Measurements from ENCODE around the gene MARCHF9. TPM values are rescaled to one million over a fixed set of nuclear protein-coding genes. Genes with fewer than 3 reads are reported as not detected.

The MARCHF9 gene
- total RNA-seq, 2 experiments from 2014 or later = 10.4 to 10.8 TPM

DNA sequence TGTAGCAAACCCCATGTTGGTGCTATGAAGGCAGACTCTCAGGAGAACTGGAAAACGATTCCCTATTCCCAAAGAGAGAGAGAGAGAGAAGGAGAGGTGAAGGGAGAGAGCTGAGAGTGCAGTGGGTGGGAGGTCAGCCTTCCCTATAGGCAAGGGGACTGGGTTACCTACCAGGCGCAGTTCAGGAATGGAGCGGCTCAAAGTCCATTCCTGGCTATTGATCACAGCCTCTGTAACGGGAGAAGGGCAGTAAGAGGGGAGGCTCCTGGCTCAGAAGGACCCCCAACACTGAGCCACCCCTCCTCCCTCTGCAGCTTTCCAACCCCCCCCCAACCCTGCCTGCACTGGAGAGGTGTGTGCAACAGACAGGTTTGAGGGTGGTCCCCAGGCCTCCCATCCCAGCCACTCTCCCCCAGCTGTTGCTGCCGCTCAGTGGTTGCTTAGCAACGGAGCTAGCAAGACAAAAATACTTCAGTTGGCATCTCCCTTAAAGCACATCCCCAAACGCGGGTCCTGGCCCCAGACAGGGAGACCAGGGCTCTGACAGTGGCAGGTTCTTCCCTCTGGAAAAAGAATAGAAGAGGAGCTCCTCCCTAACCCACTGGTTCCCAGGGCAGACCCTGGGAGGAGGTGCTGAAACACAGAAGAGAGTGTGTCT is 19.6 kb upstream of the MARCHF9 start:
- H3K4me1 Mint-ChIP-seq (ENCODE audit: low read depth) = peaks cover 19% of the 10 kb centered on the region

DNA sequence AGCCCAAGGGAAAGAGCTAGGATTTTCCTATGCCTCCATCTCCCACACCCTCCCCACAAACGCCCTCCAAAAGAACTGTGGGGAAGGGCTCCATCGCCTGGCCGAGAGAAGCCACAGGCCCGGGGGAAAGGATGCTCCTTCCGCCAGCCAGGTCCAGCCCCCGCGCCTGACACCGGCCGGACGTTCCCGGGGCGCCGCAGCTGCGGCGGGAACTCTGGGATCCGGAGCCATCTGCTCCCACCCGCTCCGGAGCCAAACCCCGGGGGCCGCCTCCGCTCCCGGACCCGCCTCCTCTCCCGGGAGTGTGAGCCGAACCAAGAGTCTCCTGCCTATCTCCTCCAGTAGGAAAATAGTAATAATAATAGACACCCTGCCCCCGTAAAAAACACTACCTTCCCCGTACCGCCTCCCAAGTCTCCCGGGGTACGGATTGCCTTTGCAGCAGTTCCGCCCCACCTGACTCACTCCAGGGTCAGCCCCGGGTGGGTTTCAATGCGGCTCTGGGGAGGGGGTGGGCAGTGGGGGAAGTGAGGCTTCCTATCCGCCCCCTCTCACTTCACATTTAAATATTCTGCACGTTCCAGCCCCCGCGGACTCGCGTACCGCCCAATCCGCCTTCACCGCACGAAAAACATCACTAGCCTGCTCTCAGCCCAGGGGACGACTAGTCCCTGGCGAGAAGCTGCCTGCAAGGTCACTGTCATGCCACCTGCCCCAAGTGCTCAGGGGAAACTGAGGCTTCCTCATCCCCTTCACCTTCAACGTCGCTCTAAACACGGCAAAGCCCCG is 18.8 kb upstream of the MARCHF9 start:
- CTCF ChIA-PET = interaction anchor here (0.9 kb wide), 1 partner anchor 10 kb away, joined by 4 read pairs; no protein-coding TSS in a partner anchor
- H3K4me3 Mint-ChIP-seq = no peak overlapping the region

More for the DNA sequence above, 19.6 kb upstream of the MARCHF9 start:
- Mint-ChIP-seq H3K27me3 (ENCODE audit: low read depth) (no peaks in the 10 kb centered on the region), H3K4me3 (no peak overlapping the region), H3K9me3 (no peaks in the 10 kb centered on the region), H3K27ac (no peak overlapping the region), H3K36me3 (ENCODE audit: low read depth) (peaks cover 23% of the 10 kb centered on the region)
- CTCF ChIA-PET = interaction anchor here (0.7 kb wide), 1 partner anchor 168 kb away, joined by 3 read pairs; no protein-coding TSS in a partner anchor
- DNase-seq = no peak
- intact Hi-C loops (cut with micrococcal nuclease) = no loop called here

DNA sequence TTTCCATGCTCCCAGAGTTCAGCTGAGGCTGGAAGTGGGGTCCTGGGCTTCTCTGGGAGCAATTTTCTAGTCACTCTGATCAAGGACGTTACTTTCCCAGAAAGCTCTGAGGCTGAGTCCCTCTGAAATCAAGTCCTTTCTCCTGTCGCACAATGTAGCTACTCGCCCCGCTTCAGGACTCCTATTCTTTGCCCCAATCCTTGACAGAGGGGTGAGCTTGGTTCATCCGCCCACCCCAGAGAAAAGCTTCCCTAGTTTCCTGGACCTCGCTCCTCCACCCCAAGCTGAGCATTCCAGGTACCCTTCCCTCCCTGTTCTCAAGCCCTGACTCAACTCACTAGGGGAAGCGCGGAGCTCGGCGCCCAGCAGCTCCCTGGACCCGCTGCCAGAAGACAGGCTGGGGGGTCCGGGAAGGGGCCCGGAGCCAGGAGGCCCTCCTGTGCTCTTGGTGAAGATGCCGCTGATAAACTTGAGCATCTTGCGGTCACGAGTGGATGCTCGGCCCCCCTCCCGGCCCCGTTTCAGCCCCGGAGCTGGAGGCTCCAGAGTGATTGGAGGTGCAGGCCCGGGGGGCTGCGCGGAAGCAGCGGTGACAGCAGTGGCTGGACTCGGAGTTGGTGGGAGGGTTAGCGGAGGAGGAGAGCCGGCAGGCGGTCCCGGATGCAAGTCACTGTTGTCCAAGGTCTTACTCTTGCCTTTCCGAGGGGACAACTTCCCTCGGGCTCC is 18.0 kb upstream of the MARCHF9 start:
- H3K36me3 Mint-ChIP-seq (ENCODE audit: low read depth) = peaks cover 16% of the 10 kb centered on the region
- no peak overlapping the region for H3K27ac Mint-ChIP-seq
- H3K9me3 Mint-ChIP-seq = no peaks in the 10 kb centered on the region
- CTCF ChIA-PET = interaction anchor here (0.9 kb wide), 1 partner anchor 10 kb away, joined by 4 read pairs; no protein-coding TSS in a partner anchor
- intact Hi-C loops (cut with micrococcal nuclease) = no loop called here
- no peak for DNase-seq
- no peaks in the 10 kb centered on the region for H3K27me3 Mint-ChIP-seq (ENCODE audit: low read depth)
- no peak overlapping the region for H3K4me3 Mint-ChIP-seq
- peaks cover 25% of the 10 kb centered on the region for H3K4me1 Mint-ChIP-seq (ENCODE audit: low read depth)

More for the DNA sequence above, 18.8 kb upstream of the MARCHF9 start:
- no peak overlapping the region for H3K27ac Mint-ChIP-seq
- intact Hi-C loops (cut with micrococcal nuclease) = no loop called here
- H3K27me3 Mint-ChIP-seq (ENCODE audit: low read depth) = no peaks in the 10 kb centered on the region
- DNase-seq = no peak
- peaks cover 25% of the 10 kb centered on the region for H3K4me1 Mint-ChIP-seq (ENCODE audit: low read depth)
- no peaks in the 10 kb centered on the region for H3K9me3 Mint-ChIP-seq
- peaks cover 22% of the 10 kb centered on the region for H3K36me3 Mint-ChIP-seq (ENCODE audit: low read depth)

DNA sequence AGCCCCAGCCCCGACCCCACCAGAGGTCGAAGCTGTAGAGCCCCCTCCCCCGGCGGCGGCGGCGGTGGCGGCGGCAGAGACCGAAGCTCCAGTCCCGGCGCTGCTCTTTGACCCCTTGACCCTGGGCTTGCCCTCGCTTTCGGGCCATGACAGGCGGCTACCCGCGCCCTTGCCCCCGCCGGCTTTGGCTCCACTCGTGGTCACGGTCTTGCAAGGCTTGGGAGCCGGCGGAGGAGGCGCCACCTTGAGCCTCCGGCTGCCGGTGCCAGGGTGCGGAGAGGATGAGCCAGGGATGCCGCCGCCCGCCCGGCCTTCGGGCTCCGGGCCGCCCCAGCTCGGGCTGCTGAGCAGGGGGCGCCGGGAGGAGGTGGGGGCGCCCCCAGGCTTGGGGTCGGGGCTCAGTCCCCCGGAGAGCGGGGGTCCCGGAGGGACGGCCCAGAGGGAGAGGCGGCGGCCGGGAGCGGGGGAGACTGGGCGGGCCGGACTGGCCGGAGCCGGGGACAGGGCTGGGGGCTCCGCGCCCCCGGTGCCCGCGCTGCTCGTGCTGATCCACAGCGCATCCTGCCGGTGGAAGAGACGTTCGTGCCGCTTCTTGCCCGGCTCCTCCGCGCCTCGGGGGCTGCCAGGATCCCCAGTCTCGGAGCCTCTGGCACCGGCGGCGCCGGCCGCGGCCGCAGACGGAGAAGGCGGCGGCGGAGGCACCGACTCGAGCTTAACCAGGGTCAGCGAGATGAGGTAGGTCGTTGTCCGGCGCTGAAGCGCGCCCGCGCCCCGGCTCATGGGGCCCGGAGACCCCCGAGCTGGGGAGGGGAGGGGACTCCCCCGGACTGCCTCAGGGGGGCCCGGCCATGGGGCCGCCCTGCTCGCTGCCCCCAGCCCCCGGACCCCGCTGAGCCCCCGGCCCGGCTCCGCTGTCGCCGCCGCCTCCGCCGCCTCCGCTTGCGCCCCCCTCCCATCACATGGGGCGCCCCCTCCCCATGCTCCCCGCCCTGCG is 17.1 kb upstream of the MARCHF9 start:
- intact Hi-C loops (cut with micrococcal nuclease) = no loop called here
- no peak for DNase-seq
- Mint-ChIP-seq H3K4me3 (no peak overlapping the region), H3K9me3 (no peaks in the 10 kb centered on the region), H3K27ac (no peak overlapping the region), H3K27me3 (ENCODE audit: low read depth) (no peaks in the 10 kb centered on the region), H3K4me1 (ENCODE audit: low read depth) (peaks cover 30% of the 10 kb centered on the region), H3K36me3 (ENCODE audit: low read depth) (peaks cover 10% of the 10 kb centered on the region)
- CTCF ChIA-PET = no interaction called here

DNA sequence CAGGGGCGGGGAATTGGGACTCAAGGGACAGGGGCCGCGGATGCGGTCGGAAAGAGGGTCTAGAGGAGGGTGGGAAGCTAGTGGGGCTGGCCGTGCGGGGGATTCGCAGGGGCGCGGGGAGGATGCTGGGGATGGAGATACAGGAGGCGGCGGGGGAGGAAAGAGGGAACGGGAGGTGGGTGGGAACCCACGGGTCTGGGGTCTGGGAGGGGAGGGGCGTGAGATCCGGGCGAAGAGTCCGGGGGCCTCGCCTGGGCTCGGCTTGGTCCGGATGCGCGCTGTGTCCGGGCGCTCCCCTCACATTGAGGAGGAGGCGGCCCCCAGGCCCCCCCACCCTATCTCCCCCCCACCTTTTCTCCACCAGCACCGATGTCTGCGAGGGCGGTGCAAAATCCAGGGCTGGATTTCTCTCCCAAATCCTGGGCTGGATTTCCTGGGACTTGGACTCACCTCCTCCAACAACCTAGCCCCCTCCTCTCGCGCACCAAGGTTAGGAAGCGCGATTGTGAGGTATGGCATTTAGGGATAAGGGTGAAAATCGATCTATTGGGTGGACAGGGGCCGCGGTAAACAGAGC is 16.2 kb upstream of the MARCHF9 start, which contains the start of gene AGAP2:
Gene AGAP2, minus strand, starts transcription at position 82 of the 577 bp plus-strand sequence. CDS start 496 bp downstream, outside the sequence.
- Mint-ChIP-seq H3K27me3 (ENCODE audit: low read depth) (no peaks in the 10 kb centered on the region), H3K4me1 (ENCODE audit: low read depth) (peaks cover 33% of the 10 kb centered on the region), H3K9me3 (no peaks in the 10 kb centered on the region), H3K36me3 (ENCODE audit: low read depth) (peaks cover 6% of the 10 kb centered on the region), H3K27ac (peak within 1 kb of the TSS; percentile 54), H3K4me3 (peak within 1 kb of the TSS; percentile 28)
- CTCF ChIA-PET = interaction anchor here (0.7 to 1.2 kb wide), 2 partner anchors 21 to 84 kb away, joined by 3 read pairs; no protein-coding TSS in a partner anchor
- intact Hi-C loops (cut with micrococcal nuclease) = no loop called here
- DNase-seq = no peak

DNA sequence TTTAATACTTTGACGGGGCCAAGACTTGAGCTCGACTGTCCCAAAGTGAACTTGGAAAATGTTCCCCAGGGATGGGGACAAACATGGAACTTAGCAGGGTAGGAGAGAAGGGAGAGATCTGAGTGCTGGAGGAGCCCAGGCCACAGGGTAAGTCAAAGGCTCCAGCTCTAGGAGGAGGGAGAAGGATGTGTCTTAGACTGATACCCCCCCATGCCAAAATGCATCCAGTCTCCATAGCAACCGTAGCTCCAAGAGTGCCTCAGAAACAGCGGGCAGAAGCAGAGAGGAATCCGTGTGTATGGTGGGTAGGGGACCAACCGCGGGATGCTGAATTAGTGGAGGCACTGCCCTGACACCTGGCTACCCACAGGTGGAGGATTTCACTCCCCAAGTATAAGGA is 15.5 kb upstream of the MARCHF9 start:
- H3K4me3 Mint-ChIP-seq = peak overlapping the region; percentile 28
- H3K9me3 Mint-ChIP-seq = no peaks in the 10 kb centered on the region
- peaks cover 5% of the 10 kb centered on the region for H3K36me3 Mint-ChIP-seq (ENCODE audit: low read depth)
- no peak for DNase-seq
- CTCF ChIA-PET = interaction anchor here (0.7 to 1.2 kb wide), 2 partner anchors 21 to 85 kb away, joined by 3 read pairs; no protein-coding TSS in a partner anchor
- intact Hi-C loops (cut with micrococcal nuclease) = no loop called here
- H3K27ac Mint-ChIP-seq = peak overlapping the region; percentile 54
- H3K4me1 Mint-ChIP-seq (ENCODE audit: low read depth) = peaks cover 39% of the 10 kb centered on the region
- no peaks in the 10 kb centered on the region for H3K27me3 Mint-ChIP-seq (ENCODE audit: low read depth)

DNA sequence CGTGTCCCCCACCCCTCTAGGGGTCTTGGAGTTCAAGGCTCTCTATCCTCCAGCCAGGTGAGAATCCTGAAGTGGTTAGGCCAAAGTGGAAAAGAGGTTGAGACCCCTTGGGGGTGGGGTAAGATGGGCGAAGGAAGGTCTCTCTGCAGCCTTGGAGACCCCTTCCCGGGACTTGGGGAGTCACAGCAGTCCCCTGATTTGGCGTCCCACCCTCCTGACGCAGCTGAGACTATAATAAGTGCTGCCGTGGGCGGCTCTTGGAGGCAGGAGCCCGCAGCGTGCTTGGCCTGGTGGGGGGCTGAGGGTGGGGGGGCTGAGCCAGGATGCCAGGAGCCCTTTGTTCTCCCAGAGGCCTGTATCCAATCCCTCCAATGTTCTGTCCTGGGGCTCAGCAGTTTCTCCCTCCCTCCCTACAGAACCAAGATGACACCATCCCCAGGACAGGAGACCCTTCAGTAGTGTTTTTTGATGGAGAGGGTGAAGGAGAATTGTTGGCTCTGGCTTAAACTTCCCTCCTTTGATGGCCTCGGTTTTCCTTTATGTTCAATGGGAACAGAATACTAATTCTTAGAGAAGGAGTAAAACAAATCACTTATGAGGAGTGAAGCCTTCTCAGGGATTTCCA is 14.9 kb upstream of the MARCHF9 start:
- DNase-seq = no peak
- Mint-ChIP-seq H3K27me3 (ENCODE audit: low read depth) (no peaks in the 10 kb centered on the region), H3K27ac (no peak overlapping the region), H3K4me3 (no peak overlapping the region), H3K4me1 (ENCODE audit: low read depth) (peaks cover 44% of the 10 kb centered on the region), H3K36me3 (ENCODE audit: low read depth) (peaks cover 7% of the 10 kb centered on the region), H3K9me3 (no peaks in the 10 kb centered on the region)
- CTCF ChIA-PET = interaction anchor here (1.2 to 4.0 kb wide), 4 partner anchors 16 to 158 kb away, joined by 3 to 21 read pairs (median 4); no protein-coding TSS in a partner anchor
- intact Hi-C loops (cut with micrococcal nuclease) = loop anchor here (2.0 to 5.0 kb wide), 2 partner anchors 15 to 498 kb away; partner anchors contain the start of gene MARCHF9

DNA sequence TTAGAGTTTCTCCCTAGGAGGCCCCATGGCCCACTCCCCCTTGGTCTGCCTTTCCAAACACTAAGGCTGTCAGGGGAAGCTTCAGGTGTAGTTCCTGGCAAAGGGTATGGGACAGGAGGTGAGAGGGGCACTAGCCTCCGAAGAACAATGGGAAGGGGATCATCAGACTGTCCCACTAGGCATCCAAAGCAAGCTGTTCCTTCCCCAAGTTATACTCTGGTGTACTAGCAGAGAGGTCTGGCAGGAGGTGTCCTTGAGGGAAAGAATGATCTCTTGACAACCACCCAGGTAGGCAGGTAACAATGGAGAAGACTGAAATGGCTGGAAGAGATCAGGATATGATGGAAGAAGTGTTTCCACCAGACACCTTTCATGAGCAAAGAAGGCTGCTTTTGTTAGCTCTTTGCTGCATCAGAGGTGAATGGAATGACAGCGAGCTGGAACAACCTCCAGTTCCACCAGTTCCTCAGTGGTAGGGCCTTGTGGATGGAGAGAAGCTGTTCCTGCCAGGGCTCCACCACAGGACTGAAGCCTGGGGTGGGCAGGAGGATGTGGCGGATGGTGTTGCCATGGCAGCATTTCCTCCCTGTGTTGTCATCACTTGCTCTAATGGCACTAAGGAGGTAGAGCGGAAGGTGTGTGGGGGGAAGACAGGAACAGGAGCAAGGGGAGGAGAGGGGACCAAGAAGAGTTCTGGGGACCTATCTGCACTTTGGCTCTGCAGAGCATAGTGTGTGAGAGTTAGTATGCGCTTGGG is 14.1 kb upstream of the MARCHF9 start:
- Mint-ChIP-seq H3K36me3 (ENCODE audit: low read depth) (peaks cover 12% of the 10 kb centered on the region), H3K27me3 (ENCODE audit: low read depth) (no peaks in the 10 kb centered on the region), H3K27ac (peak overlapping the region; percentile 97), H3K9me3 (no peaks in the 10 kb centered on the region), H3K4me1 (ENCODE audit: low read depth) (peaks cover 52% of the 10 kb centered on the region), H3K4me3 (peak overlapping the region; percentile 97)
- CTCF ChIA-PET = interaction anchor here (0.7 to 4.0 kb wide), 13 partner anchors 9 to 279 kb away, joined by 3 to 21 read pairs (median 4); partner anchors contain the start of genes CDK4 and OS9
- peak; percentile 92 for DNase-seq
- intact Hi-C loops (cut with micrococcal nuclease) = loop anchor here (1.0 to 5.0 kb wide), 5 partner anchors 14 to 499 kb away; partner anchors contain the start of genes B4GALNT1, GLI1, MARCHF9 and OS9

DNA sequence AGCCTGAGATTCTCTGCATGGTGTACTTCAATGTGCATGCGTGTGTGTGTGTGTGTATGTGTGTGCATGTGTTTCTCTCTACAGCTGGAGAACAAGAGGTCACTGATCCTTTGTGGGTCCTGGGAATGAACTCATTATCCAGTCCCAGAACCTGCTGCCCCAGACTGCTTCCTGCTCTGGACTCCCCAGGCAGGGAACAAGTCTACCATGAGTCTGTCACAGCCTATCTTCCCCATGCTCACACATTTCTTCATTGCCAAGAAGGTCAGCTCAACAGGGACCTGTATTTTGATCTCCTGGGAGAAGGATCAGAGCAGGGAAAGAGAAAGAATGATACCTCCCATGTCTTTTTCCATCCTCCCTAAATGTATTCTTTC is 13.5 kb upstream of the MARCHF9 start:
- Mint-ChIP-seq H3K9me3 (no peaks in the 10 kb centered on the region), H3K27me3 (ENCODE audit: low read depth) (no peaks in the 10 kb centered on the region), H3K36me3 (ENCODE audit: low read depth) (peaks cover 15% of the 10 kb centered on the region), H3K4me1 (ENCODE audit: low read depth) (peaks cover 55% of the 10 kb centered on the region), H3K27ac (peak overlapping the region; percentile 97), H3K4me3 (peak overlapping the region; percentile 97)
- intact Hi-C loops (cut with micrococcal nuclease) = loop anchor here (1.0 to 5.0 kb wide), 5 partner anchors 13 to 499 kb away; partner anchors contain the start of genes B4GALNT1, GLI1, MARCHF9 and OS9
- DNase-seq = no peak
- CTCF ChIA-PET = interaction anchor here (0.6 to 4.0 kb wide), 21 partner anchors 8 to 279 kb away, joined by 3 to 21 read pairs (median 4); partner anchors contain the start of genes CDK4 and OS9

Data from activated naive CD4-positive, alpha-beta T cell treated with anti-CD3 and anti-CD28 coated beads for 36 hours (primary cell).